ENCODE measurements around the gene LARP4. TPM values are rescaled to one million over a fixed set of nuclear protein-coding genes. Genes with fewer than 3 reads are reported as not detected.

The LARP4 gene
- total RNA-seq, 6 experiments from 2014 or later = 46.3 to 83.0 (median 61.9) TPM

DNA sequence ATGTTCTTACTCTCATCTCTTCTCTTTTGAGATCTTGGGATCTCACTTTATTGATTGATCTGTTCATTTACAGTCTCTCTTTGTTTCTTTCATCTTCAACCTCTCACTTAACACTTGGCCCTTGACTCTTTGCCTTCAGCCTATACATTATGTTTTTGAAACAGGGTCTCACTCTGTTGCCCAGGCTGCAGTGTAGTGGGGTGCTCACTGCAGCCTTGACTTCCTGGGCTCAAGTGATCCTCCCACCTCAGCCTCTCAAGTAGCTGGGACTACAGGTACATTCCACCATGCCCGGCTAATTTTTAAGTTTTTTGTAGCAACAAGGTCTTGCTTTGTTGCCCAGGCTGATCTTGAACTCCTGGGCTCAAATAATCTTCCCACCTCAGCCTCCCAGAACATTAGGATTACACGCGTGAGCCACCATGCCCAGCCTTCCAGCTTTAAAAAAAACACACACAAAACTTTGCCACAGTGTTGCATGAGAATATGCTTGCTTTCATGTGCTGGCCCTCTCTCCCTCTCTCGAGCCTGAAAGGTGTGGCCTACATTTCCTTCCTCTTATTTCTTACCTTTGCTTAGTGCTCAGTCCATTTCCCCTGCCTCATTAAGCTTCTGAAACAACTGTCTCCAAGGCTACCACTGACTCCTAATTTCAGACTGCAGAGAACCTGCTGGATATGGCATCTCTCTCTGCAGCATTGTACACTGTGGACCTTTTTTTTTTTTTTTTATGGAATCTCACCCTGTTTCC, 114.0 kb downstream of the LARP4 start:
- 79% methylated on average over 4 of the region's 4 CpGs for WGBS (ENCODE audit: insufficient coverage, low coverage, low lambda C conversion rate, missing lambda C conversion rate)
- Histone ChIP-seq H3K27ac (no peak overlapping the region), H3K9me3 (no peaks in the 10 kb centered on the region), H3K4me1 (peaks cover 0 to 32% (median 11%) of the 10 kb centered on the region in 4 donors), H3K27me3 (no peaks in the 10 kb centered on the region), H3K4me3 (no peak overlapping the region), H3K36me3 (no peaks in the 10 kb centered on the region)
- ATAC-seq = no peak
- DNase-seq = no peak
- intact Hi-C loops (cut with DNase I) = loop anchor here in 1 of 2 donors (10.0 kb wide), 1 partner anchor 110 kb away; no protein-coding TSS in a partner anchor
- TF ChIP-seq, protein P1, sequence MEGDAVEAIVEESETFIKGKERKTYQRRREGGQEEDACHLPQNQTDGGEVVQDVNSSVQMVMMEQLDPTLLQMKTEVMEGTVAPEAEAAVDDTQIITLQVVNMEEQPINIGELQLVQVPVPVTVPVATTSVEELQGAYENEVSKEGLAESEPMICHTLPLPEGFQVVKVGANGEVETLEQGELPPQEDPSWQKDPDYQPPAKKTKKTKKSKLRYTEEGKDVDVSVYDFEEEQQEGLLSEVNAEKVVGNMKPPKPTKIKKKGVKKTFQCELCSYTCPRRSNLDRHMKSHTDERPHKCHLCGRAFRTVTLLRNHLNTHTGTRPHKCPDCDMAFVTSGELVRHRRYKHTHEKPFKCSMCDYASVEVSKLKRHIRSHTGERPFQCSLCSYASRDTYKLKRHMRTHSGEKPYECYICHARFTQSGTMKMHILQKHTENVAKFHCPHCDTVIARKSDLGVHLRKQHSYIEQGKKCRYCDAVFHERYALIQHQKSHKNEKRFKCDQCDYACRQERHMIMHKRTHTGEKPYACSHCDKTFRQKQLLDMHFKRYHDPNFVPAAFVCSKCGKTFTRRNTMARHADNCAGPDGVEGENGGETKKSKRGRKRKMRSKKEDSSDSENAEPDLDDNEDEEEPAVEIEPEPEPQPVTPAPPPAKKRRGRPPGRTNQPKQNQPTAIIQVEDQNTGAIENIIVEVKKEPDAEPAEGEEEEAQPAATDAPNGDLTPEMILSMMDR (IDR thresholded peaks at IDR 0.05) = no peak
- no peak for TF ChIP-seq POLR2A (IDR thresholded peaks at IDR 0.05)

DNA sequence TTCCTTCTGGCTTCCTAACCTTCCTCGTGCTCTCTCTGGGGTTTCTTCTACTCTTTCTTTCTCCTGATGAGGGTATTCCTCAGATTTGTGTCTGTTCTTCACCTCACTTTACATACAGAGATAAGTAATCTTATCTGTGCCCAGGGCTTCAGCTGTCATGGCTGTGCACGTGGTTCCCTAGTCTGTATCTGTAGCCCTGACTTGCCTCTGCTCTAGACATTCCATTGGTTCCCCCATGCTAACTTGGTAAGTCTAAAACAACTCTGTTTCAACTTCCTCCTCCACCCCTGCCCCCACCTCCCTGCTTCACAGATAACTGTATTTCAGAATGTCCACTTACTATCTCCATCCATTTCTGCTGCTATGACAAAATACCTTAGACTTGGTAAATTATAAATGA, 114.9 kb downstream of the LARP4 start:
- no peak overlapping the region for H3K4me3 ChIP-seq
- 56% methylated on average over 2 of the region's 2 CpGs for WGBS (ENCODE audit: insufficient coverage, low coverage, low lambda C conversion rate, missing lambda C conversion rate)
- intact Hi-C loops (cut with DNase I) = loop anchor here in 1 of 2 donors (10.0 kb wide), 1 partner anchor 109 kb away; no protein-coding TSS in a partner anchor
- H3K36me3 ChIP-seq = no peaks in the 10 kb centered on the region
- no peak for DNase-seq
- no peaks in the 10 kb centered on the region for H3K9me3 ChIP-seq
- no peaks in the 10 kb centered on the region for H3K27me3 ChIP-seq
- peaks cover 0 to 29% (median 14%) of the 10 kb centered on the region in 4 donors for H3K4me1 ChIP-seq
- no peak for TF ChIP-seq POLR2A (IDR thresholded peaks at IDR 0.05)
- TF ChIP-seq, protein P1 (IDR thresholded peaks at IDR 0.05) = no peak
- peak in 3 of 4 donors; percentile 24 to 49 (median 45) for ATAC-seq
- no peak overlapping the region for H3K27ac ChIP-seq

DNA sequence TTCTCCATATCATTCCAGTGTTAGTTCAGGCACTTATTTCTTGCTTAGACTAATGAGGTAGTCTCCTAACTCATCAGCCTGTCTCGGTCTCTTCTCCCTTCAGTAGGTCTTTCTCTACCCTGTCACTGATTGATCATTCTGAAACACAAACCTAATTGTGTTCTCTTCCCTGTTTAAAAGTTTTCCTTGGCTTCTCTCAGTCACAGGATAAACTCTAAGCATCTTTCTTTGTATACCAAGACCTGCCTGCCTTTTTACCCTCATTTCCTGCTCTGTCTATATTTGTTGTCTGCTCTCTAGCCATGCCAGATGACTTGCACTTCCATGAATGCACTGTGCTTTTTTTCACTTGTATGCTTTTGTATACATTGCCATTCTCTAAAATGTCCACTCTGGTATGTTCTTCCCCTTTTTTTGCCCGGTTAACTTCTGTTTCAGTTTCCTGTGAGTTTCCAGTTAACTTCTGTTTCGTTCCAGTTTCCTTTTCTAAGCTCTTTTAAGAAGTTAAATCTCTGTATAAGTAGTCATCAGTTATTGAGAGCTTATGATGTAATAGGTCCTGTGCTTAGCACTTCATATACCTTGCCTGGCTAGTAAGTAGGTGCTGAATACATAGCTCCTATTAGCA, 116.8 kb downstream of the LARP4 start:
- no peaks in the 10 kb centered on the region for H3K9me3 ChIP-seq
- TF ChIP-seq, protein P1 (IDR thresholded peaks at IDR 0.05) = no peak
- no peak for TF ChIP-seq POLR2A (IDR thresholded peaks at IDR 0.05)
- H3K27ac ChIP-seq = peak overlapping the region; percentile 34 to 55 (median 36)
- ATAC-seq (peak; percentile 42 to 62 (median 53)), DNase-seq (no peak)
- H3K4me1 ChIP-seq = peaks cover 0 to 37% (median 16%) of the 10 kb centered on the region in 4 donors
- H3K36me3 ChIP-seq = no peaks in the 10 kb centered on the region
- intact Hi-C loops (cut with DNase I) = loop anchor here in 1 of 2 donors (10.0 kb wide), 1 partner anchor 107 kb away; no protein-coding TSS in a partner anchor
- H3K27me3 ChIP-seq = no peaks in the 10 kb centered on the region
- H3K4me3 ChIP-seq = no peak overlapping the region
- WGBS (ENCODE audit: insufficient coverage, low coverage, low lambda C conversion rate, missing lambda C conversion rate) = 14% methylated on average over 3 of the region's 3 CpGs

GRCh38 chr12:50518090-50518489, 117.4 kb downstream of the LARP4 start:
- no peaks in the 10 kb centered on the region for H3K9me3 ChIP-seq
- peaks cover 0 to 37% (median 17%) of the 10 kb centered on the region in 4 donors for H3K4me1 ChIP-seq
- no peak for TF ChIP-seq POLR2A (IDR thresholded peaks at IDR 0.05)
- TF ChIP-seq, protein P1 (IDR thresholded peaks at IDR 0.05) = no peak
- H3K27me3 ChIP-seq = no peaks in the 10 kb centered on the region
- ATAC-seq (peak in 2 of 4 donors; percentile 6 to 26), DNase-seq (no peak)
- H3K4me3 ChIP-seq = no peak overlapping the region
- WGBS (ENCODE audit: insufficient coverage, low coverage, low lambda C conversion rate, missing lambda C conversion rate) = 54% methylated on average over 8 of the region's 11 CpGs
- no peaks in the 10 kb centered on the region for H3K36me3 ChIP-seq
- peak overlapping the region; percentile 34 to 55 (median 36) for H3K27ac ChIP-seq
- intact Hi-C loops (cut with DNase I) = loop anchor here in 1 of 2 donors (10.0 kb wide), 1 partner anchor 107 kb away; no protein-coding TSS in a partner anchor

All from right lobe of liver (tissue), 6 donors.